ENCODE results near the gene ROCK2.

The ROCK2 gene

GRCh38 chr2:11375689-11376027, 31.2 kb upstream of the ROCK2 start:
- no peak for DNase-seq (ENCODE audit: low spot score)
- TF ChIP-seq, protein P1, sequence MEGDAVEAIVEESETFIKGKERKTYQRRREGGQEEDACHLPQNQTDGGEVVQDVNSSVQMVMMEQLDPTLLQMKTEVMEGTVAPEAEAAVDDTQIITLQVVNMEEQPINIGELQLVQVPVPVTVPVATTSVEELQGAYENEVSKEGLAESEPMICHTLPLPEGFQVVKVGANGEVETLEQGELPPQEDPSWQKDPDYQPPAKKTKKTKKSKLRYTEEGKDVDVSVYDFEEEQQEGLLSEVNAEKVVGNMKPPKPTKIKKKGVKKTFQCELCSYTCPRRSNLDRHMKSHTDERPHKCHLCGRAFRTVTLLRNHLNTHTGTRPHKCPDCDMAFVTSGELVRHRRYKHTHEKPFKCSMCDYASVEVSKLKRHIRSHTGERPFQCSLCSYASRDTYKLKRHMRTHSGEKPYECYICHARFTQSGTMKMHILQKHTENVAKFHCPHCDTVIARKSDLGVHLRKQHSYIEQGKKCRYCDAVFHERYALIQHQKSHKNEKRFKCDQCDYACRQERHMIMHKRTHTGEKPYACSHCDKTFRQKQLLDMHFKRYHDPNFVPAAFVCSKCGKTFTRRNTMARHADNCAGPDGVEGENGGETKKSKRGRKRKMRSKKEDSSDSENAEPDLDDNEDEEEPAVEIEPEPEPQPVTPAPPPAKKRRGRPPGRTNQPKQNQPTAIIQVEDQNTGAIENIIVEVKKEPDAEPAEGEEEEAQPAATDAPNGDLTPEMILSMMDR (IDR thresholded peaks at IDR 0.05; ENCODE audit: extremely low read depth, missing control alignments) = no peak

- TF ChIP-seq, protein P1 (IDR thresholded peaks at IDR 0.05; ENCODE audit: extremely low read depth, missing control alignments) = no peak
- DNase-seq (ENCODE audit: low spot score) = no peak
These were observed 30.7 kb upstream of the ROCK2 start for GRCh38 chr2:11375025-11375688.

GRCh38 chr2:11373096-11373495, 28.7 kb upstream of the ROCK2 start:
- DNase-seq (ENCODE audit: low spot score) = no peak

GRCh38 chr2:11371092-11371937, 26.9 kb upstream of the ROCK2 start:
- no peak for DNase-seq (ENCODE audit: low spot score)
- TF ChIP-seq, protein P1 (IDR thresholded peaks at IDR 0.05; ENCODE audit: extremely low read depth, missing control alignments) = no peak

More at GRCh38 chr2:11373096-11373495, 28.7 kb upstream of the ROCK2 start:
- TF ChIP-seq, protein P1 (IDR thresholded peaks at IDR 0.05; ENCODE audit: extremely low read depth, missing control alignments) = no peak

DNA sequence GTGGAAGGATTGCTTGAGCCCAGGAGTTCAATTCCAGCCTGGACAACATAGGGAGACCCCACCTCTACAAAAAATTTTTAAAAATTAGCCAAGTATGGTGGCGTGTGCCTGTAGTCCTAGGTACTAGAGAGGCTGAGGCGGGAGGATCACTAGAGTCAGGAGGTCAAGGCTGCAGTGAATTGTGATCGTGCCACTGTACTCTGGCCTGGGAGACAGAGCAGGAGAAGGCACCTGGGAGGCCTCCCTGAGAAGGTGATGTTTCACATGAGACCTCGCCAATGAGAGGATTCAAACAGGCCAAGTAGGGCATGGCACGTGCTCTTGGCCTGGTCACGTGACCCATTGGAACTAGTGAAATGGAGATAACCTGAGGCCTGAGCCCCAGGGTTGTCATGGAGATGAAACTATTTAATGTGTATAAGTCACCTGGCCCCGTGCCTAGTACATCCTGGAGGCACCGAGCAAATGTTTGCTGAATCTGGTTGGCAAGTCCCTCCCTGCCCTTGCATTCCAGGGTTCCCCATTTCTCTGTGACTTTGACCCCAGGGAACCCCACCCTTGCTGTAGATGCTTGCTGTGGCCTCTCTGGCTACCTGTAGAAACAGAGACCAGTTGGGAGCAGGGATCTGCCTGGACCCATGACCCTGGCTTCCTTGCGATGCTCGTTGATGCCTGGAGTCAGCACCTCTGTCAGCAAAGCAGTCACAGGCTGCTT, 26.1 kb upstream of the ROCK2 start:
- TF ChIP-seq, protein P1 (IDR thresholded peaks at IDR 0.05; ENCODE audit: extremely low read depth, missing control alignments) = no peak
- no peak for DNase-seq (ENCODE audit: low spot score)

DNA sequence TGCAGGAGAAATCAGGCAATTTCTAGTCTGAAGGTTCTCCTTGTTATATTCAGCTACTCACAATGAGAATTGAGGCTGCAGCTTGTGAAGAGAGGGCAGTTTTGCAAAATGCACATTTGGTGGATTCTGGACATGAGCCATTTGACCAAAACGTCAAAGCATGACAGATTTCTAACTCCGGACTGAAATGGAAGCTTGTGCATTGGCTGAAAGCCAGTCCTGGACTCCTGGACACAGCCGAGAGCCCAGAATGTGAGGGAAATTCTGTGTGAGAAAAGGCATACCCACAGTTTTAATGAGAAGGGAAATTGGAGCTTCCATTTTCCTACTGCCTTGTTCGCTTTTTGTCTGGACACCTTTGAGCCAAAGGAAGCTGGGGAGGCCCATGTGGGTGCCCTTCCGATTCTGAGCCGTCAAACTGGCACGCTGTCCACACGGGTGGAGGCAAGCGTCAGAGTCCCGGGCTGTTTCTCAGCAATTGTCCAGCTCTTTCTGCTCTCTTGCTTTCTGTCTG, 23.7 kb upstream of the ROCK2 start:
- no peak for DNase-seq (ENCODE audit: low spot score)
- TF ChIP-seq, protein P1 (IDR thresholded peaks at IDR 0.05; ENCODE audit: extremely low read depth, missing control alignments) = no peak

Data from GM20000 (cell line).